Breast epithelium (tissue), 3 donors: ENCODE measurements around the gene NODAL.

ENCODE experiments used
- POLR2AphosphoS5 ChIP-seq, 3 donors: sonication (generic); formaldehyde crosslinking; IDR thresholded peaks; one replicate each; pipeline ENCODE4 v1.6.1; 2017; ENCODE audit warnings: antibody characterized with exemption in 3 of 3
- TF ChIP-seq, protein P1 (sequence below), 3 donors: fragments of 450-650 bp; IDR thresholded peaks; one replicate each; pipeline ENCODE4 v1.5.1; 2016 to 2017; ENCODE audit warnings: antibody characterized with exemption in 3 of 3, mild to moderate bottlenecking in 3 of 3, moderate library complexity in 3 of 3

GRCh38 chr10:70456164-70456563 is 14.7 kb upstream of the NODAL start:
- TF ChIP-seq POLR2AphosphoS5 (IDR thresholded peaks at IDR 0.05): no peak
- TF ChIP-seq, protein P1, sequence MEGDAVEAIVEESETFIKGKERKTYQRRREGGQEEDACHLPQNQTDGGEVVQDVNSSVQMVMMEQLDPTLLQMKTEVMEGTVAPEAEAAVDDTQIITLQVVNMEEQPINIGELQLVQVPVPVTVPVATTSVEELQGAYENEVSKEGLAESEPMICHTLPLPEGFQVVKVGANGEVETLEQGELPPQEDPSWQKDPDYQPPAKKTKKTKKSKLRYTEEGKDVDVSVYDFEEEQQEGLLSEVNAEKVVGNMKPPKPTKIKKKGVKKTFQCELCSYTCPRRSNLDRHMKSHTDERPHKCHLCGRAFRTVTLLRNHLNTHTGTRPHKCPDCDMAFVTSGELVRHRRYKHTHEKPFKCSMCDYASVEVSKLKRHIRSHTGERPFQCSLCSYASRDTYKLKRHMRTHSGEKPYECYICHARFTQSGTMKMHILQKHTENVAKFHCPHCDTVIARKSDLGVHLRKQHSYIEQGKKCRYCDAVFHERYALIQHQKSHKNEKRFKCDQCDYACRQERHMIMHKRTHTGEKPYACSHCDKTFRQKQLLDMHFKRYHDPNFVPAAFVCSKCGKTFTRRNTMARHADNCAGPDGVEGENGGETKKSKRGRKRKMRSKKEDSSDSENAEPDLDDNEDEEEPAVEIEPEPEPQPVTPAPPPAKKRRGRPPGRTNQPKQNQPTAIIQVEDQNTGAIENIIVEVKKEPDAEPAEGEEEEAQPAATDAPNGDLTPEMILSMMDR (IDR thresholded peaks at IDR 0.05): no peak
